Spleen (tissue), 11 donors: ENCODE measurements around the gene ERC2. TPM values are rescaled to one million over a fixed set of nuclear protein-coding genes. Genes with fewer than 3 reads are reported as not detected.

ENCODE experiments used
- DNase-seq: peaks from one replicate; pipeline ENCODE4 v3.0.0-alpha.2; 2020
- H3K27ac ChIP-seq, 8 donors: fragments of 200-600 bp; sonication (generic) in 7 of 8; 1 replicate in 4 of 8; 2 replicates in 4 of 8; pipeline versions ENCODE4 v1.5.0 to v1.8.0; 2016 to 2021; ENCODE audit warnings: inconsistent platforms in 4 of 8, mild to moderate bottlenecking in 4 of 8, moderate library complexity in 1 of 8
- H3K27me3 ChIP-seq, 7 donors: fragments of 200-600 bp; sonication (generic) in 6 of 7; replicated peaks in 1 of 7; 1 replicate in 4 of 7; 2 replicates in 3 of 7; pipeline versions ENCODE4 v1.5.0 to v1.8.0; 2016 to 2021; ENCODE audit warnings: inconsistent platforms in 3 of 7, mild to moderate bottlenecking in 1 of 7
- H3K36me3 ChIP-seq, 6 donors: fragments of 200-600 bp; sonication (generic) in 5 of 6; 1 replicate in 4 of 6; 2 replicates in 2 of 6; pipeline versions ENCODE4 v1.5.0 to v1.8.0; 2016 to 2021; ENCODE audit warnings: inconsistent platforms in 2 of 6
- H3K4me1 ChIP-seq, 6 donors: fragments of 200-600 bp; sonication (generic) in 5 of 6; 1 replicate in 3 of 6; 2 replicates in 3 of 6; pipeline versions ENCODE4 v1.5.0 to v1.8.0; 2016 to 2021; ENCODE audit warnings: inconsistent platforms in 3 of 6
- H3K4me3 ChIP-seq, 8 donors: fragments of 200-600 bp; sonication (generic) in 7 of 8; 1 replicate in 4 of 8; 2 replicates in 4 of 8; pipeline versions ENCODE4 v1.5.0 to v1.8.0; 2016 to 2021; ENCODE audit warnings: inconsistent platforms in 4 of 8, mild to moderate bottlenecking in 4 of 8, moderate library complexity in 2 of 8
- H3K9me3 ChIP-seq, 8 donors: fragments of 200-600 bp; sonication (generic) in 7 of 8; 1 replicate in 4 of 8; 2 replicates in 4 of 8; pipeline versions ENCODE4 v1.5.0 to v1.8.0; 2016 to 2021; ENCODE audit warnings: inconsistent platforms in 4 of 8
- POLR2A ChIP-seq, 3 donors: fragments of 450-650 bp; IDR thresholded peaks; one replicate each; pipeline ENCODE4 v1.5.1; 2017; ENCODE audit warnings: antibody characterized with exemption in 3 of 3, mild to moderate bottlenecking in 1 of 3
- POLR2AphosphoS5 ChIP-seq, 3 donors: sonication (generic); formaldehyde crosslinking; IDR thresholded peaks; one replicate each; pipeline ENCODE4 v1.5.1; 2017; ENCODE audit warnings: antibody characterized with exemption in 3 of 3
- WGBS, 5 donors: extraction: QIAGEN DNeasy Blood & Tissue Kit in 3 of 5; methylation state at CpG; one replicate each; pipeline versions ENCODE4 v1.1.5 to v1.1.7; 2013 to 2018; 5-methylcytosine and 5-hydroxymethylcytosine counted together
- intact Hi-C: fragments of 100-400 bp; cut with DNase I; formaldehyde crosslinking; loops from one replicate; pipeline ENCODE4 v1.15.0; 2023; ENCODE audit warnings: low total_unique reads
- polyA plus RNA-seq, 3 donors: library from polyadenylated mRNA; stranded (reverse); fragments of 200-250 nt; gene quantifications; one replicate each; pipeline ENCODE4 v1.2.1, GENCODE V29; 2013
- total RNA-seq, 7 donors: library from RNA; depleted of rRNA in 3 of 7; stranded (reverse); fragments of >200 nt in 3 of 7; fragmentation: NEBNext Ultra II Directional in 4 of 7; extraction: Animal tissue kit (Norgen Biotek cat#: 25700) in 4 of 7; gene quantifications; one replicate each; pipeline versions ENCODE4 v1.1.0 to v1.2.1, GENCODE V29; 2016 to 2021
- TF ChIP-seq, protein P1 (sequence below), 11 experiments: fragments of 200-600 bp in 7 of 11; fragments of 450-650 bp in 4 of 11; sonication (generic) in 4 of 11; IDR thresholded peaks in 8 of 11; conservative IDR thresholded peaks in 3 of 11; 1 replicate in 7 of 11; 2 replicates in 4 of 11; pipeline versions ENCODE4 v1.4.0 to v1.8.0; 2016 to 2021; ENCODE audit warnings: antibody characterized with exemption in 11 of 11, inconsistent platforms in 4 of 11, mild to moderate bottlenecking in 1 of 11
- donor health status: healthy with polysubstance abuse.
- donor health status: DM: no; HTN: no; CAD: no; lungs with moderate emphysema.
- donor health status: DM: no; HTN: no; CAD: no.
- donor health status: Bipolar disorder and iron deficiency.
- donor health status: healthy.
- donor health status: DM: no; HTN: no; CAD: no.
- donor health status: DM: yes; HTN: yes; CAD: no.

The ERC2 gene
- total and polyA plus RNA-seq, 10 donors, result 0.04 to 4.9 (median 0.39) TPM

DNA sequence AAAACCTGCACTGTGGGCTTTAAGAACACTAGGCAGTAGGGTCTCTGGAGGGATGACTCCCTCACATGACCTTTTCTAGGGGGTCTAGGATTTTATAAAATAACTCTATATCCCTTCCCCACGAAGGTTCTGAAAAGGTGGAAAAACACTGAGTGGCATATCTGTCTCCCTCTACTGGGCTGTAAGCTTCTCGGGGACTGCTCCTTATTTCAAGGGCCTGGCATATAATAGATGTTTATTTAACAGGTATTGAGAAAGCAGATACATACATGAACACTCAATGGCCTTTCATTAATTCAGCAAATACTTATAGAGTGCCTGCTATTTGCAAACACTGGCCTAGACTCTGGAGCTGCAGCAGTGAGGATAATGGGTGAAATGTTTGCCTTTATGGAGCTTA is 834.9 kb downstream of the ERC2 start:
- no peak for DNase-seq
- Histone ChIP-seq H3K4me3 (no peak overlapping the region), H3K9me3 (no peaks in the 10 kb centered on the region), H3K27me3 (no peaks in the 10 kb centered on the region), H3K27ac (no peak overlapping the region), H3K36me3 (no peaks in the 10 kb centered on the region), H3K4me1 (no peaks in the 10 kb centered on the region)
- intact Hi-C loops, result no loop called here
- WGBS, 5 donors, result 71 to 88% (median 74%) methylated on average over 2 of the region's 2 CpGs
- TF ChIP-seq POLR2A (IDR thresholded peaks at IDR 0.05), result no peak
- TF ChIP-seq POLR2AphosphoS5 (IDR thresholded peaks at IDR 0.05), result no peak
- TF ChIP-seq, protein P1, sequence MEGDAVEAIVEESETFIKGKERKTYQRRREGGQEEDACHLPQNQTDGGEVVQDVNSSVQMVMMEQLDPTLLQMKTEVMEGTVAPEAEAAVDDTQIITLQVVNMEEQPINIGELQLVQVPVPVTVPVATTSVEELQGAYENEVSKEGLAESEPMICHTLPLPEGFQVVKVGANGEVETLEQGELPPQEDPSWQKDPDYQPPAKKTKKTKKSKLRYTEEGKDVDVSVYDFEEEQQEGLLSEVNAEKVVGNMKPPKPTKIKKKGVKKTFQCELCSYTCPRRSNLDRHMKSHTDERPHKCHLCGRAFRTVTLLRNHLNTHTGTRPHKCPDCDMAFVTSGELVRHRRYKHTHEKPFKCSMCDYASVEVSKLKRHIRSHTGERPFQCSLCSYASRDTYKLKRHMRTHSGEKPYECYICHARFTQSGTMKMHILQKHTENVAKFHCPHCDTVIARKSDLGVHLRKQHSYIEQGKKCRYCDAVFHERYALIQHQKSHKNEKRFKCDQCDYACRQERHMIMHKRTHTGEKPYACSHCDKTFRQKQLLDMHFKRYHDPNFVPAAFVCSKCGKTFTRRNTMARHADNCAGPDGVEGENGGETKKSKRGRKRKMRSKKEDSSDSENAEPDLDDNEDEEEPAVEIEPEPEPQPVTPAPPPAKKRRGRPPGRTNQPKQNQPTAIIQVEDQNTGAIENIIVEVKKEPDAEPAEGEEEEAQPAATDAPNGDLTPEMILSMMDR (IDR thresholded peaks at IDR 0.05 in 8 of 11, conservative IDR thresholded peaks at IDR 0.05 in 3 of 11), result no peak

GRCh38 chr3:55631766-55632331 is 836.4 kb downstream of the ERC2 start:
- H3K4me3 ChIP-seq, result no peak overlapping the region

DNA sequence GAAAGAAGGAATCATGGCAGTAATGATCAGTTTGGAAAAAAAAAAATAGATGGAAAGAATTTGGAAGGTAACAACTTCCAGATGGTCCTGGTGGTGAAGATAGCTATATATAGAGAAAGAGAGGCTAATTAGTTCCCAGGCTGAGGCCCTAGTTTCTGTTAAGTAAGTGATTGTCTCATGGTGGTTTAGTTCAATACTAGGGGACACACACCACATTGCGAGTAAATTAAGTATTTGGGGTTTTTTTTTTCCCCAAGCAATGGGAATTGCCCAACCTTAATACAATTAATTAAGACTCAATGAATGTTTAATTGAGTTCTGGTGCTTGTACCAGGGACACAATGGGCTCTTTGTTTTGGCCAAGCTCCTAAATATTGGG is 837.4 kb downstream of the ERC2 start:
- intact Hi-C loops, result no loop called here
- no peaks in the 10 kb centered on the region for H3K9me3 ChIP-seq
- DNase-seq, result no peak
- H3K4me1 ChIP-seq, result peaks cover 0 to 9% (median 0%) of the 10 kb centered on the region in 6 donors
- H3K36me3 ChIP-seq, result no peaks in the 10 kb centered on the region
- TF ChIP-seq POLR2AphosphoS5 (IDR thresholded peaks at IDR 0.05), result no peak
- TF ChIP-seq, protein P1 (IDR thresholded peaks at IDR 0.05 in 8 of 11, conservative IDR thresholded peaks at IDR 0.05 in 3 of 11), result no peak
- no peak for TF ChIP-seq POLR2A (IDR thresholded peaks at IDR 0.05)
- no peak overlapping the region for H3K27ac ChIP-seq
- no peak overlapping the region for H3K4me3 ChIP-seq
- WGBS, 5 donors, result 74 to 95% (median 85%) methylated on average over 1 of the region's 1 CpG
- H3K27me3 ChIP-seq, result no peaks in the 10 kb centered on the region

More at GRCh38 chr3:55631766-55632331, 836.4 kb downstream of the ERC2 start:
- no peaks in the 10 kb centered on the region for H3K36me3 ChIP-seq
- 77 to 95% (median 81%) methylated on average over 1 of the region's 1 CpG for WGBS, 5 donors
- intact Hi-C loops, result no loop called here
- no peak overlapping the region for H3K27ac ChIP-seq
- H3K9me3 ChIP-seq, result no peaks in the 10 kb centered on the region
- TF ChIP-seq POLR2AphosphoS5 (IDR thresholded peaks at IDR 0.05) (no peak), POLR2A (IDR thresholded peaks at IDR 0.05) (no peak)
- TF ChIP-seq, protein P1 (IDR thresholded peaks at IDR 0.05 in 8 of 11, conservative IDR thresholded peaks at IDR 0.05 in 3 of 11), result no peak
- no peaks in the 10 kb centered on the region for H3K27me3 ChIP-seq
- peaks cover 0 to under 1% (median 0%) of the 10 kb centered on the region in 6 donors for H3K4me1 ChIP-seq
- no peak for DNase-seq

DNA sequence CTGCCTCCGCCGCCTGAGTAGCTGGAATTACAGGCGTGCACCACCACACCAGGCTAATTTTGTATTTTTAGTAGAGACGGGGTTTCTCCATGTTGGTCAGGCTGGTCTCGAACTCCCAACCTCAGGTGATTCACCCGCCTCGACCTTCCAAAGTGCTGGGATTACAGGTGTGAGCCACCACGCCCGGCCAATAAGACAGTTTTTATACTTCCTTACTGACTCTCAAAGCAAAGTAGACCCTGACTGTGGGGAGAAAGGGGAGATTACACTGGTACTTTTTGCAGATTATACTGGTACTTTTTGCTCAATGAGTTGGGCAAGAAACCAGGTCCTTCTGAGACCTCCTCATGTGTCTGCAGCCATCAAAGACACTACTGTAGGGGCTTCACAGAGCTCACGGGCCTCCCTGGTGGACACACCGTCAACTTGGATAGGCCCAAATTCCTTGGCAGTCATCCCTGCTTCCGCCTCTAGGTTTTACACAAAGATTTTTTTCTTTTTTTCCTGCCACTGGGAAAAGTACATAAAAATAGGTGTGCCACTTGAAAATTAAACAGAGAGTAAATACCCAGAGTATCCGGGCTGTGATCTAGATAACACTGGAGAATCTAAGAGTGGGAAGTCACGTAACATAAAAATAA is 837.9 kb downstream of the ERC2 start:
- WGBS, 5 donors, result 86 to 95% (median 88%) methylated on average over 14 of the region's 14 CpGs
- intact Hi-C loops, result no loop called here
- Histone ChIP-seq H3K9me3 (no peaks in the 10 kb centered on the region), H3K4me3 (no peak overlapping the region), H3K27me3 (no peaks in the 10 kb centered on the region), H3K36me3 (no peaks in the 10 kb centered on the region), H3K4me1 (peaks cover 0 to 9% (median 0%) of the 10 kb centered on the region in 6 donors), H3K27ac (no peak overlapping the region)
- TF ChIP-seq POLR2AphosphoS5 (IDR thresholded peaks at IDR 0.05) (no peak), POLR2A (IDR thresholded peaks at IDR 0.05) (no peak)
- TF ChIP-seq, protein P1 (IDR thresholded peaks at IDR 0.05 in 8 of 11, conservative IDR thresholded peaks at IDR 0.05 in 3 of 11), result no peak
- DNase-seq, result no peak
